Vagina (tissue), 2 donors: ENCODE data around the gene NEURL3. TPM values are rescaled to one million over a fixed set of nuclear protein-coding genes. Genes with fewer than 3 reads are reported as not detected.

Experiments
- DNase-seq, 2 donors: peaks; one replicate each; pipeline ENCODE4 v3.0.0-alpha.2; 2017; ENCODE audit errors: extremely low spot score in 2 of 2
- H3K27ac ChIP-seq: fragments of 200-600 bp; sonication (generic); one replicate; pipeline ENCODE4 v1.5.1; 2019
- H3K27me3 ChIP-seq: fragments of 200-600 bp; sonication (generic); one replicate; pipeline ENCODE4 v1.5.1; 2019
- H3K36me3 ChIP-seq, 2 donors: fragments of 200-600 bp; sonication (generic); one replicate each; pipeline ENCODE4 v1.5.1; 2017 to 2019
- H3K4me1 ChIP-seq: fragments of 200-600 bp; sonication (generic); one replicate; pipeline ENCODE4 v1.5.1; 2019
- H3K4me3 ChIP-seq, 2 donors: fragments of 200-600 bp; sonication (generic); 1 replicate in 1 of 2; 2 replicates in 1 of 2; pipeline ENCODE4 v1.5.1; 2016 to 2019
- H3K9me3 ChIP-seq: fragments of 200-600 bp; sonication (generic); one replicate; pipeline ENCODE4 v1.5.1; 2019
- CTCF ChIP-seq, 3 experiments: fragments of 450-650 bp in 2 of 3; fragments of 200-600 bp in 1 of 3; sonication (generic) in 1 of 3; IDR thresholded peaks; one replicate each; pipeline ENCODE4 v1.5.1; 2017 to 2019; ENCODE audit warnings: antibody characterized with exemption in 3 of 3, mild to moderate bottlenecking in 2 of 3, moderate library complexity in 2 of 3
- POLR2A ChIP-seq, 2 donors: fragments of 450-650 bp; IDR thresholded peaks; one replicate each; pipeline ENCODE4 v1.6.1; 2017; ENCODE audit warnings: antibody characterized with exemption in 2 of 2, mild to moderate bottlenecking in 2 of 2, moderate library complexity in 2 of 2
- POLR2AphosphoS5 ChIP-seq, 2 donors: sonication (generic); formaldehyde crosslinking; IDR thresholded peaks; one replicate each; pipeline ENCODE4 v1.9.0; 2017; ENCODE audit warnings: antibody characterized with exemption in 2 of 2, mild to moderate bottlenecking in 2 of 2, low read depth in 1 of 2; ENCODE audit not compliant: insufficient read depth in 1 of 2
- intact Hi-C: fragments of 100-400 bp; cut with DNase I; formaldehyde crosslinking; loops from one replicate; pipeline ENCODE4 v1.15.1; 2023
- total RNA-seq: library from RNA; depleted of rRNA; stranded (reverse); fragments of >200 nt; gene quantifications from one replicate; pipeline ENCODE4 v1.2.3, GENCODE V29; 2016

The NEURL3 gene
- total RNA-seq, 1 donor from 2014 or later, result 2.5 TPM

GRCh38 chr2:96548558-96549465, 43.7 kb upstream of the NEURL3 start:
- Histone ChIP-seq H3K4me3 (no peak overlapping the region), H3K36me3 (peaks cover 4 to 38% of the 10 kb centered on the region in 2 donors), H3K4me1 (peaks cover 21% of the 10 kb centered on the region), H3K27me3 (no peaks in the 10 kb centered on the region), H3K9me3 (no peaks in the 10 kb centered on the region), H3K27ac (no peak overlapping the region)
- intact Hi-C loops, result no loop called here
- no peak for DNase-seq
- TF ChIP-seq POLR2A (IDR thresholded peaks at IDR 0.05) (no peak), POLR2AphosphoS5 (IDR thresholded peaks at IDR 0.05; ENCODE audit: insufficient read depth in 1 of 2, low read depth in 1 of 2) (peak in 1 of 2 donors; percentile 4), CTCF (IDR thresholded peaks at IDR 0.05) (no peak)

- H3K36me3 ChIP-seq, result peaks cover 4 to 38% of the 10 kb centered on the region in 2 donors
- intact Hi-C loops, result no loop called here
- no peak for TF ChIP-seq CTCF (IDR thresholded peaks at IDR 0.05)
- TF ChIP-seq POLR2A (IDR thresholded peaks at IDR 0.05), result no peak
- no peak for TF ChIP-seq POLR2AphosphoS5 (IDR thresholded peaks at IDR 0.05; ENCODE audit: insufficient read depth in 1 of 2, low read depth in 1 of 2)
Measured at GRCh38 chr2:96547731-96548171, 42.6 kb upstream of the NEURL3 start.

GRCh38 chr2:96547203-96547641, 42.1 kb upstream of the NEURL3 start:
- intact Hi-C loops, result no loop called here
- Histone ChIP-seq H3K9me3 (no peaks in the 10 kb centered on the region), H3K27me3 (no peaks in the 10 kb centered on the region), H3K27ac (no peak overlapping the region), H3K36me3 (peaks cover 4 to 38% of the 10 kb centered on the region in 2 donors), H3K4me3 (no peak overlapping the region), H3K4me1 (peaks cover 24% of the 10 kb centered on the region)
- DNase-seq, result no peak
- TF ChIP-seq POLR2AphosphoS5 (IDR thresholded peaks at IDR 0.05; ENCODE audit: insufficient read depth in 1 of 2, low read depth in 1 of 2) (no peak), POLR2A (IDR thresholded peaks at IDR 0.05) (no peak), CTCF (IDR thresholded peaks at IDR 0.05) (no peak)

More at GRCh38 chr2:96547731-96548171, 42.6 kb upstream of the NEURL3 start:
- no peak overlapping the region for H3K27ac ChIP-seq
- H3K27me3 ChIP-seq, result no peaks in the 10 kb centered on the region
- no peak for DNase-seq
- no peaks in the 10 kb centered on the region for H3K9me3 ChIP-seq
- peaks cover 20% of the 10 kb centered on the region for H3K4me1 ChIP-seq
- H3K4me3 ChIP-seq, result no peak overlapping the region

GRCh38 chr2:96546797-96547196, 41.6 kb upstream of the NEURL3 start:
- no peak for TF ChIP-seq CTCF (IDR thresholded peaks at IDR 0.05)
- no peak for TF ChIP-seq POLR2A (IDR thresholded peaks at IDR 0.05)
- TF ChIP-seq POLR2AphosphoS5 (IDR thresholded peaks at IDR 0.05; ENCODE audit: insufficient read depth in 1 of 2, low read depth in 1 of 2), result no peak
- H3K27me3 ChIP-seq, result no peaks in the 10 kb centered on the region
- intact Hi-C loops, result no loop called here
- H3K4me1 ChIP-seq, result peaks cover 28% of the 10 kb centered on the region
- peaks cover 4 to 34% of the 10 kb centered on the region in 2 donors for H3K36me3 ChIP-seq
- no peak overlapping the region for H3K27ac ChIP-seq
- no peaks in the 10 kb centered on the region for H3K9me3 ChIP-seq
- no peak for DNase-seq
- H3K4me3 ChIP-seq, result no peak overlapping the region

- H3K4me1 ChIP-seq, result peaks cover 33% of the 10 kb centered on the region
- H3K27ac ChIP-seq, result no peak overlapping the region
- no peak for DNase-seq
- intact Hi-C loops, result no loop called here
- peaks cover 4 to 29% of the 10 kb centered on the region in 2 donors for H3K36me3 ChIP-seq
- TF ChIP-seq CTCF (IDR thresholded peaks at IDR 0.05), result no peak
- no peak for TF ChIP-seq POLR2AphosphoS5 (IDR thresholded peaks at IDR 0.05; ENCODE audit: insufficient read depth in 1 of 2, low read depth in 1 of 2)
- TF ChIP-seq POLR2A (IDR thresholded peaks at IDR 0.05), result no peak
- H3K9me3 ChIP-seq, result no peaks in the 10 kb centered on the region
- no peaks in the 10 kb centered on the region for H3K27me3 ChIP-seq
- no peak overlapping the region for H3K4me3 ChIP-seq
Measured at GRCh38 chr2:96546321-96546720, 41.2 kb upstream of the NEURL3 start.
